Embryonic facial prominence (tissue), 1 donor: ENCODE results near the gene VENTX.

ENCODE experiments used
- DNase-seq: peaks from one replicate; pipeline ENCODE4 v3.0.0-alpha.2; 2016; ENCODE audit errors: extremely low spot score

Gene VENTX

GRCh38 chr10:133237588-133238465 lies at the start of gene VENTX:
Gene VENTX, plus strand, starts transcription at chr10:133237855. Its CDS starts 60 bp downstream, at chr10:133237915.
- DNase-seq, result no peak

- no peak for DNase-seq
Observed at GRCh38 chr10:133187906-133188681, 49.6 kb upstream of the VENTX start.

GRCh38 chr10:133189256-133189655 lies 48.4 kb upstream of the VENTX start:
- no peak for DNase-seq

GRCh38 chr10:133189726-133190125 lies 47.9 kb upstream of the VENTX start:
- no peak for DNase-seq

GRCh38 chr10:133190225-133190624 lies 47.4 kb upstream of the VENTX start:
- no peak for DNase-seq

- no peak for DNase-seq
Observed at GRCh38 chr10:133191651-133192050, 46.0 kb upstream of the VENTX start.

- DNase-seq, result no peak
Observed at GRCh38 chr10:133194151-133194550, 43.5 kb upstream of the VENTX start.

GRCh38 chr10:133195096-133195495 lies 42.6 kb upstream of the VENTX start:
- no peak for DNase-seq

- no peak for DNase-seq
Observed at GRCh38 chr10:133195611-133196010, 42.0 kb upstream of the VENTX start.

GRCh38 chr10:133196221-133196915 lies 41.3 kb upstream of the VENTX start:
- no peak for DNase-seq

GRCh38 chr10:133196936-133197758 lies 40.5 kb upstream of the VENTX start:
- no peak for DNase-seq

GRCh38 chr10:133197786-133198185 lies 39.9 kb upstream of the VENTX start:
- DNase-seq, result no peak

- DNase-seq, result no peak
Observed at GRCh38 chr10:133198206-133198605, 39.4 kb upstream of the VENTX start.

GRCh38 chr10:133198621-133199487 lies 38.8 kb upstream of the VENTX start:
- DNase-seq, result no peak

GRCh38 chr10:133199488-133199885 lies 38.2 kb upstream of the VENTX start:
- no peak for DNase-seq

GRCh38 chr10:133199992-133200611 lies 37.6 kb upstream of the VENTX start:
- DNase-seq, result no peak

- DNase-seq, result no peak
Observed at GRCh38 chr10:133200621-133201031, 37.0 kb upstream of the VENTX start.

GRCh38 chr10:133201151-133201947 lies 36.3 kb upstream of the VENTX start:
- no peak for DNase-seq
